NCI-H748 (cell line): Measurements from ENCODE around the gene UGT1A5.
"Not testable (repeated sequence)": the region's sequence is repeated elsewhere in the genome, so short reads cannot be mapped to it uniquely, and the experiment has no call there.

Source experiments
- DNase-seq: peaks from one replicate; lab custom pipeline; 2025; ENCODE audit not compliant: unreplicated experiment; lab: John Stamatoyannopoulos, UW

The UGT1A5 gene

GRCh38 chr2:233693963-233694362 lies 18.7 kb upstream of the UGT1A5 start:
- no peak for DNase-seq

GRCh38 chr2:233698740-233699139 lies 14.0 kb upstream of the UGT1A5 start:
- no peak for DNase-seq

GRCh38 chr2:233699424-233700027 lies 13.2 kb upstream of the UGT1A5 start:
- DNase-seq, result no peak

DNA sequence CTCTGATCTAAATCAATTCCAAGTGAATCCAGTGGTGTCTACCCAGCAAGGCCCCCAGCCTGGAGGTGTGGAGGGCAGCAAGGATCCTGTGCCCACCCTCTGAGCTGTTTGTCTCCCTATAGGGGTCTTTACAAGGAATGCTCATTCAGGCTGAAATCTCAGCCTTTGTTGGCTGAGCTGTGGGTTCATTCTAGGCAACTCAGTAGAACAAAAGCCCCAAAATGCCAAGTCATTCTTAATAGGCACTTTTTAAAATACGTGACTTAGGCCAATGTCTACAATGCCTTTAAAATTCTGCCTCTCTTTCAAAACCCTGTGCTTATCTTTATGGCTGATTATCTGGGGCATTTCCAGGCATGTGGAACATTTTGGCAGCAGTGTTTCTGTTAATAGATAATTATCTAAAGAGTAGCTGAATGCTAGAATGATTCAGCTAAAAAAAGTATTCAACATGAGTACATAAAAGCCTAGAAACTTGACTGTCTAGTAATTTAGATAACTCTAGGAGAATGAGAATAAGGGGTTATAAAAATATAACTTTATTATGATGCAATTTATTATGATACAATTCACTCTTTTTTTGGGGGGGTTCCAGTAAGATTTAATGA lies 12.6 kb upstream of the UGT1A5 start:
- no peak for DNase-seq

DNA sequence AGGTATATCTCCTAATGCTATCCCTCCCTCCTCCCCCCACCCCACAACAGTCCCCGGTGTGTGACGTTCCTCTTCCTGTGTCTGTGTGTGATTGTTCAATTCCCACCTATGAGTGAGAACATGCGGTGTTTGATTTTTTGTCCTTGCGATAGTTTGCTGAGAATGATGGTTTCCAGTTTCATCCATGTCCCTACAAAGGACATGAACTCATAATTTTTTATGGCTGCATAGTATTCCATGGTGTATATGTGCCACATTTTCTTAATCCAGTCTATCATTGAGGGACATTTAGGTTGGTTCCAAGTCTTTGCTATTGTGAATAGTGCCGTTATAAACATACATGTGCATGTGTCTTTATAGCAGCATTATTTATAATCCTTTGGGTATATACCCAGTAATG lies 11.9 kb upstream of the UGT1A5 start:
- not testable (repeated sequence) for DNase-seq

- DNase-seq, result no peak
Observed at GRCh38 chr2:233702238-233702637, 10.5 kb upstream of the UGT1A5 start.

DNA sequence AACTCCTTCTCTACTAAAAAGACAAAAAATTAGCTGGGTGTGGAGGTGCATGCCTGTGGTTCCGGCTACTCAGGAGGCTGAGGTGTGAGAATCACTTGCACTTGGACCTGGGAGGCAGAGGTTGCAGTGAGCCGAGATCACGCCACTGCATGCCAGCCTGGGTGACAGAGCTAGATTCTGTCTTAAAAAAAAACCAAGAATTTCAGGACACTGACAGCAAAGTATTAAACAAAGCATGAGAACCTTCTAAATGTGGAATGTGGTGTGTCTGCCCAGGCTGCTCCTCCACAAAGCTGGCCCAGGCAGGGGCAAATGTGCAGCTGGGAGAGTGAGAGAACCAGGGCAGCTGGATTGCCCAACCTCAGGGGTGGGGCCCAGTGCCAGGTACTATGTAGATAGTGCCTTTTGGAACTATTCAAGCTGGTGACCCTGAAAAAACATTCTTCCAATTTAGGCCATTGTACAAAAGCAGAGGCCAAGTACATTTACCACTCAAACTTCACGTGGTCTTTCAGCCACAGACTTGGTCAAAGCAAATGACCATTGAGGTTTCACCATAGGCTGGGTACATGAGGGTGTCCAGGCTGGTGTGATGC lies 6.7 kb upstream of the UGT1A5 start:
- no peak for DNase-seq

DNA sequence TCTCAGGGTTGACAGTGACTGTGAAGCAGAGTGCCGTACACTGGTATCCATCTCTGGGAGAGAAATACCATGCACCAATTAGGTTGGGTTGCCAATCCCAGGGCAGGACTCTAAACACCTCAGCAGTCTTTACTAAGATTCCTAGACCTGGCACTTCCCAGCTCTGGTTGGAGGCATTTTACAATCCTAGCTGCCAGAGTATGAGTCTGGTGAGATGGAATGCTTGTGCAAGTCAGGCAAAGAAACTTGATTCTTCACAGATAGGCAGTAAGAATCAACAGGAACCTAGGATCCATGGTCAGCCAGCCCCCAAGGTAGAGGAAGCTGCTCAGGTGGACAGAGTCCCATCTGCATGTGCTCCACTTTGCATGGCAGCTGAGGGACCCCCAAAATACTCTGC lies 6.0 kb upstream of the UGT1A5 start:
- DNase-seq, result no peak

DNA sequence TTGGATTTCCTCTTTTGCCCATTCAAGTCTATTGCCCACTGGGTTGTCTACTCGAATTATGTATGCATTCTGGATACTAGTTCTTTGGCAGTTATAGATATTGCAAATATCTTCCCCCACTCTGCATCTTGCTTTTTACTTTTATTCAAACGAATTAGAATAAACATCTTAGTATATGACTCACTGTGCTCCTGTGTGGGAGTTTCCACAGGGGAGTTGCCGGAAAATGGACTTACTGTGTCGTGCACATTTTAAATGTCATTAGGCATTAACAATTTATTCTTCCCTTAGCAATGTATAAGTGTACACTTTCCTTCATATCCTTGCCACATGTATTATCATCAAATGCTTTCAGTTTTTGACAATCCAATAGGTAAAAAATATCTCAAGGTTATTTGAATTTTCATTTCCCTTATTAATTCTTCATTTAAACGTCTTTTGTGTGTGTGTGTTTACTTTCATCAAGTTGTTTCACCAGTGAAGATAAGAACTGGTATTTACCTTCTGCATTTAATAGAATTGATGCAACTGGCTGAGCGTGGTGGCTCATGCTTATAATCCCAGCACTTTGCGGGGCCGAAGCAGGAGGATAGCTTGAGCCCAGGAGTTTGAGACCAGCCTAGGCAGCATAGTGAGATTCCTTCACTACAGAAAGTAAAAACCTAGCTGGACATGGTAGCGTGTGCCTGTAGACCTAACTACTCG lies 4.6 kb upstream of the UGT1A5 start:
- DNase-seq, result no peak

DNA sequence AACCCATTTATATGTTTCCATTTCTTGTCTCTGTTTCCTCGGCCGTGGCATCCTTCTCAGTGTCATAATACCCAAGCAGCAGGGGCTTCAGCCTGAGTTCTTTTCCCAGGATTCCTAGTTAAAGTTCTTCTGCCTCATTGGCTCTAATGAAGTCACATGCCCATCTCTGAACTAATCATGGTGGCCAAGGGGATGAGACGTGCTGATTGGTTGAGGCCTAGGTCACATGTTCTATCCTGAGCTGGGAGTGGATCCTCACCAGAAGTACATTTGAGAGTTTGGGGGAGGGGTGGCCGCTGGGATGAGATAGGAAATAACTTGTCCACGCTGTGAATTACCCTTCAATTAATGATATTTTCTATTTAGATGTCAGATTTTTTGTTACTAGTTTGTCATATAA lies 3.8 kb upstream of the UGT1A5 start:
- no peak for DNase-seq

DNA sequence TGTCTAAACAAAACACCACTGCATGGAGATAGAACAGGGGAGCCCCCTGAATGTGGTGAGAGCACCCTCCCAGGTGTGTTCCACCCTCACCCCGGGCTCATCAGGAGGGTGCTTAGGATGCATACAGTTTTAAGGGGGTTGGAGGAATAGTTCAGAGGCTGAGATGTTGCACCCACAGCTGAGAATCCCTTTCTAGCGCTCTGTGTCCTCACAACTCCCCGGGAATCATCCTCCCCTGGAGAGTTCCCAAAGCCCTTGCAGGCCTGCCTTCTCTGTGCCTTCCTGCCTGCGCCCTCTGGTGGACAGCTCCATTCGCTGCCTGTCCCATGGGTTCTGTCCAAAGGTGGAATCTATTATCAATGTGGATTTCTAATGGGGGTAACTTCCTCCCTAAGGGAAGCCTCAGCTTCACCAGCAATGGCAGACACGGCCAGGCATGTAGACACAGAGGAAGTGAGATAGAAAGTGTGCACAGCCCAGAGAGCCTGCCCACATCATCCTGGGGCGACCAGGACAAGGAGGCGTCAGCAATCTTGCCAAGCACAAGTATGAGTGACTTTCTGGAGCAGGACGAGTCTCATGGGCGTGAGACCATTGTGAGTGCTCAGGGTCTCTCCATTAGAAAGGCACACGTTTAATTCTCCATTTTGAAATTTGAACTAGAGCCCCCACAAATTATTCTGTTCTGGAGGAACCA lies 1.2 kb upstream of the UGT1A5 start:
- peak; percentile 75 for DNase-seq

DNA sequence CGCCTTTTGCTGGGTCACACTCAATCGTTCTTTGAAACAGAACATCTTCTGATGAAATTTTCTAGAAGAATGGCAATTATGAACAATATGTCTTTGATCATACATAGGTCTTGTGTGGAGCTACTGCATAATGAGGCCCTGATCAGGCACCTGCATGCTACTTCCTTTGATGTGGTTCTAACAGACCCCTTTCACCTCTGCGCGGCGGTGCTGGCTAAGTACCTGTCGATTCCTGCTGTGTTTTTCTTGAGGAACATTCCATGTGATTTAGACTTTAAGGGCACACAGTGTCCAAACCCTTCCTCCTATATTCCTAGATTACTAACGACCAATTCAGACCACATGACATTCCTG lies 532 bp downstream of the UGT1A5 start:
- no peak for DNase-seq

DNA sequence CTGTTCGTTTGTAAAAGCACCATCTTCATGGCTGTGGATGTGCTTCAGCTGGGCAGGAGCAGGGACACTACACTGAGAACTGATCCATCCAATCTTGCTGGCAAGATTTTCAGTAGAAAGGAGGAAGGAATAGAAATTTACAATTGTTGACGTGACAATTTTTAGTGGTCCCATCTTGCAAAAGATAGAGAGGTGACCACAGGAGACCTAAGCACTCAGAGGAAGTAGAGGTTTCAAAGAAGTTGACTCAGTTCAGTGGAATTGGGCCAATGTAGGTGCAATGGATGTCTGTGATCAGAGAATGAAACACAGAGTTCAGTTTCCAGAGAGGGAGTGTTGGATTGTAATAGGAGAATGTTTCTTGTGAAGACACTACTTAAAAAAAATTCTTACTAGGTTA lies 1.4 kb downstream of the UGT1A5 start:
- no peak for DNase-seq

- DNase-seq, result no peak
Observed at GRCh38 chr2:233718552-233718951, 5.8 kb downstream of the UGT1A5 start, which contains the start of gene UGT1A4. UGT1A4 (plus strand) TSS chr2:233718736; CDS start chr2:233718821, 85 bp downstream.

GRCh38 chr2:233728723-233729301 lies 16.1 kb downstream of the UGT1A5 start, which contains the start of gene UGT1A3:
UGT1A3 (plus strand) TSS chr2:233729042; CDS start chr2:233729127, 85 bp downstream.
- DNase-seq, result no peak

GRCh38 chr2:233736868-233737653 lies 24.4 kb downstream of the UGT1A5 start:
- DNase-seq, result peak; percentile 41

- no peak for DNase-seq
Observed at GRCh38 chr2:233740870-233741269, 28.2 kb downstream of the UGT1A5 start.

GRCh38 chr2:233743464-233744259 lies 31.0 kb downstream of the UGT1A5 start:
- DNase-seq, result no peak

DNA sequence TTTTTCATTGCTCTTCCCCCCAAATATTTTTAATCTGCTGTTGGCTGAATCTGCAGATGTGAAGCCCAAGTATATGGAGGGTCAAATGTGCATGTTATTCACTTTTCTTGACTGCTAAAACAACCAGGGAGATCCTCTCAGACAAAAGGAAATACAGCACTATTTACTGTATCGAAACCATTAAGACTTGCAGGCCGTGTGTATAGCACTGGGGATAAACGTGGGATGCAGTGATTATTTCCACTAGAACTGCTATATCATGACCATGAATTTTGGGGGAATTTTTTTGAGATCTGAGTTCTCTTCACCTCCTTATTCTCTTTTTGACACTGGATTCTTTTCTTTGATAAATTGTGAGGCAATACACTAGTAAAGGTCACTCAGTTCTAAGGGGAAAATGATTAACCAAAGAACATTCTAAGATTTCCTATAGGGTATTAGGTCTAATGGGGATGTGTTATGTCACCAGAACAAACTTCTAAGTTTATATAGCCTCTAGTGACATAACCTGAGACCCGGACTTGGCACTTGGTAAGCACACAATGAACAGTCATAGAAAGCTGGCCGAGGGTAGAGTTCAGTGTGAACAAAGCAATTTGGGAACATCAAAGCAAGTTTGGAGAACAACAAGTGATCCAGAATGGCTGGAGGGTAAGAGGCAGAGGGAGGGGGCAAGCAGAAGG lies 32.5 kb downstream of the UGT1A5 start:
- no peak for DNase-seq
